HL-60/S4 (cell line): ENCODE data around the gene PTGR3.

Source experiments
- in situ Hi-C: fragments of 300-500 bp; cut with MboI; formaldehyde crosslinking; loops from 2 replicates; pipeline ENCODE4 v1.14.3; 2022; ENCODE audit warnings: low sequenced_read_pairs

Gene PTGR3

DNA sequence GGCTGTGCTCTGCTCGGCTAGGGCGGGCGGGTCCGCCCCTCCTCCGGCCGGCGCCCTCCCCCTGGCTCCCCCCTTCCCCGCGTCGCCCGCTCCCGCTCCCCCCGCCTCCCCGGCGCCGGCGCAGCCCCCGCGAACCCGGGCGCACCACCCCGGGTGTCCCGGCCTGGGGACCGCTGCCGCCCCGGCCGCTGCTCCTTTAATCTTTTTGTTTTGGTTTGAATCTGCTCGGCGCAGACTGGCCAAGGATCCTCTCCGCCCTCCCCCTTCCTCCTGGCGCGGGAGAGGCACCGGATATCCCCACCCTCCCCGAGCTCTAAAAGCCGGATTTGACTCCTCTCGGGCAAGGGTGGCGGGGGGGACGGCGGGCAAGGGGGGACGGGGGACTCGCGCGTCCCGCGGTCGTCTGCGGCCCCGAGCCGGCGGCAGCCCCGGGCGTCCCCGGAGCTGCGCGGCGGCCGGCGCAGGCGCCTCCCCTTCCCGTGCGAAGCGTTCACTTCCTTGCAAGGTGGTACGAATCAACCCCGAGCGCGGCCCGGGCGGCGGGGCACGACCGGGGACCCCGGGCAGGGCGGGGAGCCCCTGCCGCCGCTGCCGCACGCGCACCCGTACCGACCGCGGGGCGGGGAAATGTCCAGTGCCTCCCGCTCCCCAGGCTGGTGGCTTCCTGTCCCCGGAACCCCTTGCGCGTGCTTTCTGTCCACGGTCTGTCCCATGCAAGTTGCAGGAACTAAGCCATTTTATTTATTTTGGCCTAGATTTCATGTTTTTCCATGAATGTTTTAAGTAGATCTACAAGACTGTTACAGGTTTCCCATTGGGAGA, at the start of gene PTGR3:
Gene PTGR3, minus strand, starts transcription at position 11 of the 822 bp plus-strand sequence. CDS start 81 bp downstream, outside the sequence.
- in situ Hi-C loops = no loop called here

GRCh38 chr18:75257605-75258004, 48.7 kb upstream of the PTGR3 start:
- in situ Hi-C loops = no loop called here

GRCh38 chr18:75256376-75256775, 47.4 kb upstream of the PTGR3 start:
- in situ Hi-C loops = no loop called here

DNA sequence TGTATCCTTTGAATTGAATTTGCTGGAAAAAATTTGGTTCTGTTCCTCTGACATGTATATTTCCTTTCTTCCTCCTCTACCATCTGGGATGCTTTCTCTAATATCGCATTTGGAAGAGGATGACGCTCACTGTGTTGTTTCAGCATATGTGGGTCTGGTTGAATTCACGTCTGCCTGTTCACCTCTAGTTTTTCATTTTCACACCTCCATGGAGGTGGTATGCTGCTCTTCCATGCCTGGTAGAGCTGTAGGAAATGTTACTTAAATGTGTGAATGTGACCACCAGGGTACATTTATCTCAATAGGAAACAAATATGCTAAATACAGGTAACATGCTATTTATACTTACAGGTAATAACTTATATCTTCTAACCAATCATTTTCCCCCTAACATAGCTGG, 46.2 kb upstream of the PTGR3 start:
- in situ Hi-C loops = no loop called here

- in situ Hi-C loops = no loop called here
Observed at GRCh38 chr18:75253784-75254183, 44.8 kb upstream of the PTGR3 start.

DNA sequence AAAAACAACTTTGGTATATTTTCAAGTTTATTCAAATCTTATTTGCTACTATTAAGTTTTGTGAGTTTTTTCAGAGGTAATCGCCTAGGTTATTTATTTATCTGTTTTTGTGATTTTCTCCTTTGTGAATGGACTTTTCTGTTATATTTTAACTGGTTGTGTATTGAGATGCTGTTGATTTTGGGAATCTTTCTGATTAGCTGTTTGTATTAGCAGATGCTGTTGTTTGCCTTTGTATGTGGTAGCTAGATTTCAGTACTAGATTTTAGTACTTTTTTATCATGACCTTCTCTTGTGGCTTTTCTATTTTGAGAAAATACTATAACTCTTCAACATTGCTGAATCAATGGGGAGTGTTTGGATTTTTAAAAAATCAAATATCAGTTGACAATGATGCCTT, 44.1 kb upstream of the PTGR3 start:
- in situ Hi-C loops = no loop called here

DNA sequence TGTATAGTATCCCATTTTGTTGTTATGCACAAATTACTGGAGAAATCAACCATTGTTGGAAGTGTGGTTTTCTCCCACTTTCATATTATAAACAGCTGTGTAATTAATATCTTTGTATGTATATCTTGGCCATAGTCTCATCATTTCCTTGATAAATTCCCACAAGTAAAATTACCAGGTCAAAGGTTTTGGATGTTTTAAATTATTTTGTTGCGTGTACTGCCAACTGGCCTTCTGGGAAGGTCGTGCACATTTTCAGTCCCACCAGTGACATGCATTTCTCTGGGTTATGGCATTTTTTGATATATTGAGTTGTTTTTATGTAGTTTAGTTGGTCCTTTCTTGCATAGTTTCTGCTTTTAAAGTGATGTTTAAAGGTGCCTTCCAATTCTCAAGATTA, 43.2 kb upstream of the PTGR3 start:
- in situ Hi-C loops = no loop called here

DNA sequence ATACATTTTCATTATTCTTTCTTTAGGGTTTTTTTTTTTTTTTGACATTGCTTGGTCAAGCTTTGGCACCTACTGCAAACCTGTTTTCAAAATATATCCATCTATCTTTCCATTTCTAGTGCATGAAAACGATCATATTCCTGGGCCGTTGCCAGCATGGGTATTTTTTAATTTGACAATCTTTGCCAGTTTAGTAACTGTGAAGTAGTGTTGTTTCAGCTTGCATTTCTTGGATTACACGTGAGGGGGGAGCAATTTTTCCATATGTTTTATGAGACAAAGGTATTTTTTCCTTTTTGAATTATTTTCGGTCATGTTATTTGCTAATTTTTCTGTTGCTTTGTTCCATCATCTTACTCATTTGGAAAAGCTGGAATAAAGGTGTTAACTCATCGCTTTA, 42.5 kb upstream of the PTGR3 start:
- in situ Hi-C loops = no loop called here

DNA sequence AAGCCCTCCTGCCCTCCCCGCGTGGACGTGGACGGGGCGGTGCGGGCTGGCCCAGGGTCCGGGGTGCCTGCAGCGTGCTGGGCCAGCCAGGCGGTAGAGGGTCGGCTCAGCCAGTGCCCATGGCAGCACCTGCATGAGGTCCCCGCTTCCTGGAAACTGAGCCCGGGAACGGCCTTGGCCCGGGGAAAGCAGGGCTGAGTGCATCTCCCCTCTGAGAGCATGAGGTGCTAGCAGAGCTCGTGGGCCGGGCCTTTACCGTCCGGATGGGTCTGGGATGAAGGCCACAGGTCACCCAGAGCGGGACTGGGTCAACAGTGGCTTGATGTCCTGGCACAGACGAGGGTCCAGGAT, 41.5 kb upstream of the PTGR3 start:
- in situ Hi-C loops = no loop called here

- in situ Hi-C loops = no loop called here
Observed at GRCh38 chr18:75249672-75250470, 40.9 kb upstream of the PTGR3 start.

DNA sequence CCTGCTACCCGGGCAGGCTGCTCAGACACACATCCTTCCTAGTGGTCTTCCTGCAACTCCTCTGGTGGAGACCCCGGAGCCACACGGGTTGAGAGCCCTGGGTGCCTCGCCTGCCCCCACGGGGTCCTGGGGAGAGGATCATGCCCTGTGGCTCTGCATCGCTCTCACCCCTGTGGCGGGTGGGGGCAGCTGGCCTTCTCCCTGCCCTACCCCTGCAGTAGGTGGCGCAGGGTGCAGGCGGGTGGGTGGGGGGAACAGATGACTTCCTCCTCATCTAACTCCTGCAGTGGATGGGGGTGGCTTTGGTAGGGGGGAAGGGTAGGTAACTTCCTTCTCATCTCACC, 40.2 kb upstream of the PTGR3 start:
- in situ Hi-C loops = no loop called here

- in situ Hi-C loops = no loop called here
Observed at GRCh38 chr18:75248426-75249174, 39.7 kb upstream of the PTGR3 start.

DNA sequence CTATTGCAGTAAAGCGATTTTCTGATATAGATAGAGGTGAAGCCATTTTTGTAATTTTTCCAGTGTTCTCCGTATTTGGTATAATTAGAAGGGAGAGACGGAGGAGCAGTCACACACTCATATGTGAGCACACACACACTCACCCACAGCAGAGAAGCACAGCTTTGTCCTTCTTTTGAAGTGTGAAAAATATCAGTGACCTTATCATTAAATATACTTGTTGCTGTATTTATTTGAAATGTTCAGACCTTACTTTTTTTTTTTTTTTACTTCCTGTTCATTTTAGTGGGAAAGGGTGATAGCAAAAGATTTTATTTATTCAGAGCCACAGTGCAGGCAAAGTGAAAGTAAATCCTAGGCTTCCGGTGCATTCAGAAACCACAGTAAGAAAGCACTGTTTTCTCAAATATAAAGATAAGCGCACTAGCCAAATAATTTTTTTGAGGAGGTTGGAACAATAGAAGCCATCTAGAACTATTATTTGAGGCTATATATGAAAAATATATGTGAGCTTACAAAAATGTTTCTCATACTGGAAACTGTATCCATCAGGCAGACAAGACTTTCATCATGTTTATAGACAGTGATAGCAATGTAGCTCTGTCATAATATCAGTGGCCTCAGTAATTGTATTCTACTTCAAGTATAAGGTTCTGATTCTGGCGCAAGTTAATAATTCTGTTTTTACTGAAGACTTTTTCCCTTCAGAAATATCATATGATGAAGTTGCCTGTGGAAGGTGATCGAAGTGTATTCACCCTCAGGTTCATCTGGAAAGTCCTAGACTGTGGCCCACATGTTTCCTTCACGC, 38.9 kb upstream of the PTGR3 start:
- in situ Hi-C loops = no loop called here

GRCh38 chr18:75246721-75247610, 38.0 kb upstream of the PTGR3 start:
- in situ Hi-C loops = no loop called here

- in situ Hi-C loops = no loop called here
Observed at GRCh38 chr18:75244351-75245313, 35.7 kb upstream of the PTGR3 start.

- in situ Hi-C loops = no loop called here
Observed at GRCh38 chr18:75241705-75242104, 32.8 kb upstream of the PTGR3 start.

- in situ Hi-C loops = no loop called here
Observed at GRCh38 chr18:75240433-75240832, 31.5 kb upstream of the PTGR3 start.

DNA sequence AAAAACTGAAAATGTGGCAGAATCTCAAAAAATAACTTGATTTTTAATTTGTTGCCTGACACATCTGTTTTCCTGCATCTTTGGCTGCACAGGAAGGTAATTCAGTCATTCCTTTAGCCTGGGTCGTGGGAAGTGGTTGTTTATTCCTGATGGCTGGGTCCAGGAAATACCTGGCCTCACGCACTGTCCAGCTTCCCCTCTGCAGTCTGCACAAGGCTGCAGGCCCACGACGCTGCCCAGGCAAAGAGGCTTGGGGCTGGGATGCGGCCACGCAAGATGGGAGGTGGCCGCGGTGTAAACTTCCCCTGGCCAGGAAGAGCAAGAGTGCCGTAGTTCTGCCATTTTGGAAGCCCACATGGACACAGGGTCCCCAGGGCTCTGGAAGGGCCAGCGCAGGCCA, 29.8 kb upstream of the PTGR3 start:
- in situ Hi-C loops = no loop called here

DNA sequence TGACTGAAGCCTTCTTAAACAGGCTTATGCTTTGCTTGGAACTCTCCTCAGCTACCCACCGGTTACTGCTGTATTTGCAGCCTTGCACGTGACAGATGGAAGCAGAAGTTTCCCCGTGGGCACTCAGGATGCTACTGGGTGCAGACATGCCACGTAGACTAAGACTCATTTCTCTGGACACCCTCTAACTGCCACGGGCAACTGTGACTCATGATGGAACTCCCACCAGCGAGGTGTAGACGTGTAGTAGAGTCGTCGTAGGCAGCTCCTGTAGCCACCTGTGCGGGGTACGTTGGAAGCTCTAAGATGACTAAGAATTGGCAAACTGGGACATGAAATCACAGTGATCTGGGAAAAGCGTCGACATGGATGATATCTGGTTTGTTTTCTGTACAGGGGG, 29.2 kb upstream of the PTGR3 start:
- in situ Hi-C loops = no loop called here
